ENCODE data around the gene FBLN2. TPM values are rescaled to one million over a fixed set of nuclear protein-coding genes. Genes with fewer than 3 reads are reported as not detected.

The FBLN2 gene
- total and polyA plus RNA-seq, 2 of the 4 experiments (the other 2 are of a cell fraction): 11.8 to 60.8 TPM

DNA sequence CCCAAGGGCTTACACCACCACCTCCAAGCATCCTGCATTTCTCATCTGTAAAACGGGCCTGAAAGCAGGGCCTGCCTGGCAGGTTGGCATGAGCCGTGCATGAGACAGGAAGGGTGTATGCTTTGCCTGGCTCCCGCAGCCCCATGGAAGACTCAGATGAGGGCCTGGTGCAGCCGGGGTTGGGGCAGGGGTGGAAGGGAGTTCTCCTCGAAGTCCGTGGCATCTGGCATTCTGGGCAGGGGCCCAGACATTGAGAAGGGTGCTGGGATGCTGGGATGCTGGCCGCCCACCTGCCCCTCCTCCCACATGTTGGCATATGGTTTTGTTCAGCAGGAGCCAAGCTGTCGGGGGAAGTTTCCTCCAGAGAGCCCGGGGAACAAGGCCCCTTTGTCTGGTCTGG is 13.0 kb upstream of the FBLN2 start:
- Histone ChIP-seq H3K23ac (ENCODE audit: low read depth, low read length) (no peak overlapping the region), H2BK20ac (ENCODE audit: low read depth, low read length) (peak overlapping the region; percentile 87; the same call in 1 of the 2 replicates), H2AK9ac (replicated peaks; ENCODE audit: low read depth, low read length, poor library complexity) (peak overlapping the region; percentile 91), H3K4me1 (ENCODE audit: control insufficient read depth, insufficient read depth, low read length) (peaks cover 26% of the 10 kb centered on the region), H2AK5ac (ENCODE audit: low read depth, low read length) (peak overlapping the region; percentile 44; the same call in 1 of the 2 replicates), H4K8ac (ENCODE audit: low read depth in 2 of 2, low read length in 2 of 2) (peak overlapping the region in 1 of 2 experiments; percentile 50; a peak in 1 of 4 replicates), H3K27me3 (ENCODE audit: control insufficient read depth, insufficient read depth, low read length) (no peaks in the 10 kb centered on the region), H3K9me1 (ENCODE audit: insufficient read depth, low read length) (peaks cover 17% of the 10 kb centered on the region), H4K91ac (ENCODE audit: insufficient read depth, low read depth, low read length) (peak overlapping the region; percentile 96), H3K4ac (ENCODE audit: low read depth, low read length) (peak overlapping the region; percentile 95), H3K27ac (ENCODE audit: insufficient read depth, low read length) (no peak overlapping the region), H2AFZ (replicated peaks; ENCODE audit: low read length, poor library complexity) (peak overlapping the region; percentile 74), H4K20me1 (ENCODE audit: insufficient read depth, low read length) (no peaks in the 10 kb centered on the region), H4K5ac (ENCODE audit: low read depth, low read length) (0 out of 2 replicates have a peak overlapping the region, but pooled peaks have one; percentile 42), H3K4me2 (ENCODE audit: low read depth, low read length) (no peak overlapping the region), H2BK15ac (ENCODE audit: low read depth, low read length) (no peak overlapping the region; the same call in 2 of the 3 replicates), H2BK120ac (ENCODE audit: low read depth, low read length) (peak overlapping the region; percentile 88), H3K9ac (ENCODE audit: low read depth, low read length) (no peak overlapping the region), H3K36me3 (ENCODE audit: control insufficient read depth, insufficient read depth, low read length) (no peaks in the 10 kb centered on the region), H3K14ac (replicated peaks; ENCODE audit: low read depth, low read length) (0 out of 2 replicates have a peak overlapping the region, but pooled peaks have one; percentile 51), H3K79me1 (ENCODE audit: low read depth in 1 of 2, low read length in 2 of 2) (no peaks in the 10 kb centered on the region), H3K4me3 (ENCODE audit: insufficient read depth, low read depth, low read length) (no peak overlapping the region), H2BK5ac (ENCODE audit: low read depth, low read length, poor library complexity, severe bottlenecking) (no peak overlapping the region), H3K56ac (ENCODE audit: extremely low read depth, insufficient read depth, low read length) (no peak overlapping the region), H3K18ac (ENCODE audit: low read depth, low read length) (peak overlapping the region; percentile 44; the same call in 1 of the 2 replicates), H3K9me3 (ENCODE audit: control insufficient read depth, insufficient read depth, low read length) (no peaks in the 10 kb centered on the region)
- no TSS peak for BruUV-seq (replicated peaks)
- CTCF ChIA-PET: no interaction called here
- POLR2A ChIA-PET (ENCODE audit: unreplicated experiment): no interaction called here
- dilution Hi-C loops (cut with HindIII; ENCODE audit: low sequenced_read_pairs, unreplicated experiment) (no loop called here), intact Hi-C loops (cut with micrococcal nuclease) (no loop called here), in situ Hi-C loops (cut with MboI; ENCODE audit: low sequenced_read_pairs) (no loop called here)
- TF ChIP-seq BHLHE40 (IDR thresholded peaks at IDR 0.05; ENCODE audit: low read depth, low read length) (no peak), POLR2A (IDR thresholded peaks at IDR 0.05; ENCODE audit: low read depth, low read length) (no peak), MAFK (IDR thresholded peaks at IDR 0.05; ENCODE audit: low read depth, low read length) (no peak)
- TF ChIP-seq, protein P1, sequence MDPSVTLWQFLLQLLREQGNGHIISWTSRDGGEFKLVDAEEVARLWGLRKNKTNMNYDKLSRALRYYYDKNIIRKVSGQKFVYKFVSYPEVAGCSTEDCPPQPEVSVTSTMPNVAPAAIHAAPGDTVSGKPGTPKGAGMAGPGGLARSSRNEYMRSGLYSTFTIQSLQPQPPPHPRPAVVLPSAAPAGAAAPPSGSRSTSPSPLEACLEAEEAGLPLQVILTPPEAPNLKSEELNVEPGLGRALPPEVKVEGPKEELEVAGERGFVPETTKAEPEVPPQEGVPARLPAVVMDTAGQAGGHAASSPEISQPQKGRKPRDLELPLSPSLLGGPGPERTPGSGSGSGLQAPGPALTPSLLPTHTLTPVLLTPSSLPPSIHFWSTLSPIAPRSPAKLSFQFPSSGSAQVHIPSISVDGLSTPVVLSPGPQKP (IDR thresholded peaks at IDR 0.05; ENCODE audit: borderline replicate concordance, low read depth, low read length): no peak
- WGBS, 2 experiments (ENCODE audit: extremely low coverage in 2 of 2, insufficient read length in 1 of 2): 53% methylated on average over 3 of the region's 9 CpGs; no CpG with 5 or more reads in 1 of the 2 experiments
- ATAC-seq (ENCODE audit: low read depth) (no peak), DNase-seq (no peak)

All from IMR-90 (cell line).